ENCODE measurements around the gene FRMPD2.
"Not testable (repeated sequence)": the region's sequence is repeated elsewhere in the genome, so short reads cannot be mapped to it uniquely, and the experiment has no call there.

FRMPD2 gene

DNA sequence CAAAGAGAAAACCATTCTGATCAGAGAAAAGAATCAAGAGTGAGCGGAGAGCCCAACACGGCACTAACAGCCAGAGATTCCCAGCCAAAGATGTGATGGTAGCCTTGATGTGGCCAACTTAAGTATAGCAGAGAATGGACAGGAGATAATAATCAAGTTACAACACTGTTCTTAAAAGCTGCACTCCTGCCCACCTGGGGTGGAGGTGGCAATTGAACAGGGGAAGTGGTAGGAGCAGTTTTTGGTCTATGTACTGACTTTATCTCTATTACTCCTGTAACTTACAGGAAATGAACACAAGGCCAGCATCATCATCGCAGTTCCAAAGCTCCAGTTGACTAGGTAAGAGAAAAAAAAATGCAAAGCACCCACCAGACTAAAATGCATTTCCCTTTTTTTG, 164.2 kb downstream of the FRMPD2 start:
- DNase-seq = not testable (repeated sequence)

Measured in activated naive CD4-positive, alpha-beta T cell (primary cell).